SK-N-SH (cell line): ENCODE measurements around the gene GRPEL2.

Experiments
- EP300 ChIP-seq, 2 experiments: IDR thresholded peaks; 2 replicates each; pipeline versions ENCODE4 v1.4.0 to v1.6.1; 2012; ENCODE audit warnings: borderline replicate concordance in 1 of 2, low read depth in 1 of 2, low read length in 1 of 2
- EZH2phosphoT487 ChIP-seq: fragments of 200-600 bp; sonication (generic); IDR thresholded peaks from 2 replicates; pipeline ENCODE4 v1.6.1; 2017; ENCODE audit warnings: low read depth, mixed run types, mild to moderate bottlenecking, antibody characterized with exemption, moderate library complexity, borderline replicate concordance
- NRF1 ChIP-seq: IDR thresholded peaks from 2 replicates; pipeline ENCODE4 v1.6.1; 2012; ENCODE audit warnings: low read depth, mild to moderate bottlenecking, low read length
- POLR2AphosphoS5 ChIP-seq: IDR thresholded peaks from 2 replicates; pipeline ENCODE4 v1.6.1; 2012; ENCODE audit warnings: low read depth, low read length
- RAD21 ChIP-seq: IDR thresholded peaks from 2 replicates; pipeline ENCODE4 v1.6.1; 2012; ENCODE audit warnings: mild to moderate bottlenecking, low read length
- RFX5 ChIP-seq: IDR thresholded peaks from 2 replicates; pipeline ENCODE4 v1.6.1; 2012; ENCODE audit warnings: mild to moderate bottlenecking, improper control_type of control experiment, low read length
- SIN3A ChIP-seq: IDR thresholded peaks from 2 replicates; pipeline ENCODE4 v1.6.1; 2012; ENCODE audit warnings: low read depth, mild to moderate bottlenecking, low read length, moderate library complexity, borderline replicate concordance
- SMC3 ChIP-seq: IDR thresholded peaks from 2 replicates; pipeline ENCODE4 v1.6.1; 2012; ENCODE audit warnings: low read depth, low read length, improper control_type of control experiment
- TAF1 ChIP-seq: IDR thresholded peaks from 2 replicates; pipeline ENCODE4 v1.6.1; 2012; ENCODE audit warnings: low read depth, mild to moderate bottlenecking, low read length, moderate library complexity, borderline replicate concordance
- USF2 ChIP-seq: fragments of 150-350 bp; IDR thresholded peaks from 2 replicates; pipeline ENCODE4 v1.6.1; 2017; ENCODE audit warnings: antibody characterized with exemption, low read length, low read depth, borderline replicate concordance
- YY1 ChIP-seq: IDR thresholded peaks from 2 replicates; pipeline ENCODE4 v1.4.0; 2012; ENCODE audit warnings: low read depth, mild to moderate bottlenecking
- ZBTB33 ChIP-seq: IDR thresholded peaks from 2 replicates; pipeline ENCODE4 v1.4.0; 2012; ENCODE audit warnings: low read depth, borderline replicate concordance
- TF ChIP-seq, protein P1 (sequence below): fragments of 200-600 bp; sonication (generic); IDR thresholded peaks from 2 replicates; pipeline ENCODE4 v1.6.1; 2017; ENCODE audit warnings: antibody characterized with exemption, mild to moderate bottlenecking, moderate library complexity
- TF ChIP-seq, protein P2 (sequence below): IDR thresholded peaks from 2 replicates; pipeline ENCODE4 v1.4.0; 2012; ENCODE audit warnings: low read depth

DNA sequence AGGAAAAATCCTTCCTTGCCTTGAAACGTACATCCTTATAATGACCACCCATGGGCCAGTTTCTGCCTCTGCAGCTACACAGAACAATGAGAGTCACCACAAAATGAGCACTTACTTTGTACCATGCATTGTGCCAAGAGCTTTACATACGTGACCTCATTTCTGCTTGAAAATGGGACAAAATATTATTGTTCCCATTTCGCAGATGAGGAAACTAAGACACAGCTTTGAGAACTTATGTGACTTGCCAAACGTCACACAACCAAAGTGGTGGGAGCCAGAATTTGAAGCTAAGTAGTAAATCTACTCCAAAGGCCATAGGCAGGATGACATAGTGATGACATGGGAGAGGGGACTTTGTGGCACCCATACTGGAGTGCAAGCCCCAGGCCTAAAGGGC, 34.8 kb upstream of the GRPEL2 start:
- TF ChIP-seq POLR2AphosphoS5 (no peak), ZBTB33 (no peak), USF2 (no peak), YY1 (no peak), TAF1 (no peak), EP300 (IDR thresholded peaks at IDR 0.05; ENCODE audit: borderline replicate concordance in 1 of 2, low read depth in 1 of 2, low read length in 1 of 2) (no peak), RAD21 (no peak), SIN3A (no peak), RFX5 (no peak), SMC3 (no peak), NRF1 (no peak), EZH2phosphoT487 (no peak)
- TF ChIP-seq, protein P1, sequence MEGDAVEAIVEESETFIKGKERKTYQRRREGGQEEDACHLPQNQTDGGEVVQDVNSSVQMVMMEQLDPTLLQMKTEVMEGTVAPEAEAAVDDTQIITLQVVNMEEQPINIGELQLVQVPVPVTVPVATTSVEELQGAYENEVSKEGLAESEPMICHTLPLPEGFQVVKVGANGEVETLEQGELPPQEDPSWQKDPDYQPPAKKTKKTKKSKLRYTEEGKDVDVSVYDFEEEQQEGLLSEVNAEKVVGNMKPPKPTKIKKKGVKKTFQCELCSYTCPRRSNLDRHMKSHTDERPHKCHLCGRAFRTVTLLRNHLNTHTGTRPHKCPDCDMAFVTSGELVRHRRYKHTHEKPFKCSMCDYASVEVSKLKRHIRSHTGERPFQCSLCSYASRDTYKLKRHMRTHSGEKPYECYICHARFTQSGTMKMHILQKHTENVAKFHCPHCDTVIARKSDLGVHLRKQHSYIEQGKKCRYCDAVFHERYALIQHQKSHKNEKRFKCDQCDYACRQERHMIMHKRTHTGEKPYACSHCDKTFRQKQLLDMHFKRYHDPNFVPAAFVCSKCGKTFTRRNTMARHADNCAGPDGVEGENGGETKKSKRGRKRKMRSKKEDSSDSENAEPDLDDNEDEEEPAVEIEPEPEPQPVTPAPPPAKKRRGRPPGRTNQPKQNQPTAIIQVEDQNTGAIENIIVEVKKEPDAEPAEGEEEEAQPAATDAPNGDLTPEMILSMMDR, result no peak
- TF ChIP-seq, protein P2, sequence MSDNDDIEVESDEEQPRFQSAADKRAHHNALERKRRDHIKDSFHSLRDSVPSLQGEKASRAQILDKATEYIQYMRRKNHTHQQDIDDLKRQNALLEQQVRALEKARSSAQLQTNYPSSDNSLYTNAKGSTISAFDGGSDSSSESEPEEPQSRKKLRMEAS, result no peak
